ENCODE measurements around the gene PNKD. TPM values are rescaled to one million over a fixed set of nuclear protein-coding genes. Genes with fewer than 3 reads are reported as not detected.
A peak's percentile ranks its signal among the peaks of the same experiment; 100 is the strongest.

Gene PNKD
- total and polyA plus RNA-seq, 3 donors from 2014 or later: 79.3 to 90.7 (median 84.2) TPM

DNA sequence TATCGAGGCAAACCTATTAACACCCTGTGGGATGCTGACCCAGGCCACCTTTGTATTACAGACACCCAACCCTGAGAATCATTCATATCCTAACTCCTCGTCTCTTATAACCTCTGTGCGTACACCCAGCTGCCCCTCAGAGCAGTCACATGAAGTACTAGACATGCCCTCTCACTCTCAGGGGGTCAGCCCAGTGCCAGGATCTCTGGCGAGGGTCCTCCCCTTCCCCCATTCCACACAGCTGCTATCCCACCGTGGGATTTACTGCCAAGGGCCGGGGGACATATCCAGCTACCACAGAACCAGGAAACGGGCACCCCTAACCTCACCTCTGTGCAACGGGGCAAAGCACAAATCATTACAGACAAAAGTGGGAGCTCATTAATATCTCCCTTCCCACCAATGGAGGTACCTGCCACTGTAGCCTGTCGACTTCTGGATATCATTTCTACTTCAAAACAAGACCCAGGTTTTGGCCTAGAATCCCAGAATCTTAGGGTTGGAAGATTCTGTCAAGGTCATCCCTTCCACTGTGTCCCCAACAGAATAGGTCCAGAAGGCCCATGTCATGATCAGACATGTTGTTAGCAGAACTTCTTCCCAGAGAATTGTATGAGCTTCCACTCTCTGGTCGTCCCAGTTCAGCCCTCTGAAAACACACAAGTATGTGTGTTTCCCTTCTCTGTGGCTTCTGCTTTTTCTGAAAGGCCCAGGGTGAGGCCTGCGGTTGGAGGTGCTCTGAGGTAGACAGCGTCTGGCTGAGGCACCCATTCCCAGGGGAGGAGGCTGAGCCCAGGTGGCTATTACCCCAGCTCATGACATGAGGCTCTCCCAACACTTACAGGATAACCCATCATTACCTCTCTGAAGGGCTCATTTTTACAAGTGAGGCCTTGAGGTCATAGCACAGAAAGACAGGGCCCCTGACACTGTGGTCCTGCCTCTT lies 20.3 kb downstream of the PNKD start:
- intact Hi-C loops (cut with DNase I; ENCODE audit: low total_unique reads): loop anchor here (5.0 kb wide), 1 partner anchor 107 kb away; the partner anchor contains the start of gene CTDSP1
- peak overlapping the region in 1 of 2 donors; percentile 98 for H3K4me3 ChIP-seq
- no peaks in the 10 kb centered on the region for H3K27me3 ChIP-seq
- H3K9me3 ChIP-seq: no peaks in the 10 kb centered on the region
- no peaks in the 10 kb centered on the region for H3K36me3 ChIP-seq (ENCODE audit: low read depth, missing control alignments)
- H3K27ac ChIP-seq: peak overlapping the region; percentile 88 to 96
- WGBS, 2 donors: 52 to 54% methylated on average over 11 to 12 of the region's 12 CpGs
- TF ChIP-seq POLR2A (IDR thresholded peaks at IDR 0.05) (no peak), CTCF (IDR thresholded peaks at IDR 0.05) (no peak)
- H3K4me1 ChIP-seq: peaks cover 55% of the 10 kb centered on the region
- no peak for DNase-seq

- TF ChIP-seq POLR2A (IDR thresholded peaks at IDR 0.05) (no peak), CTCF (IDR thresholded peaks at IDR 0.05) (no peak)
- WGBS, 2 donors: 25 to 27% methylated on average over 12 of the region's 12 CpGs
Measured at GRCh38 chr2:218291318-218292047, 21.2 kb downstream of the PNKD start.

GRCh38 chr2:218292048-218293014 lies 22.0 kb downstream of the PNKD start, which contains the start of gene TMBIM1:
TMBIM1 (minus strand) TSS chr2:218292503; CDS start chr2:218282141, 10,362 bp downstream.
- Histone ChIP-seq H3K36me3 (ENCODE audit: low read depth, missing control alignments) (no peaks in the 10 kb centered on the region), H3K4me3 (peak within 1 kb of the TSS; percentile 81 to 98), H3K27ac (peak within 1 kb of the TSS; percentile 88 to 96), H3K27me3 (no peaks in the 10 kb centered on the region), H3K4me1 (peaks cover 38% of the 10 kb centered on the region), H3K9me3 (no peaks in the 10 kb centered on the region)
- 4 to 20% methylated on average over 9 to 47 of the region's 63 CpGs for WGBS, 2 donors
- TF ChIP-seq POLR2A (IDR thresholded peaks at IDR 0.05): peak; percentile 62
- TF ChIP-seq CTCF (IDR thresholded peaks at IDR 0.05): peak; percentile 87 to 93 (median 90)
- peak; percentile 85 for DNase-seq
- intact Hi-C loops (cut with DNase I; ENCODE audit: low total_unique reads): loop anchor here (5.0 kb wide), 1 partner anchor 105 kb away; the partner anchor contains the start of gene CTDSP1

More at GRCh38 chr2:218291318-218292047, 21.2 kb downstream of the PNKD start:
- DNase-seq: no peak
- H3K4me3 ChIP-seq: peak overlapping the region; percentile 81 to 98
- H3K36me3 ChIP-seq (ENCODE audit: low read depth, missing control alignments): no peaks in the 10 kb centered on the region
- peak overlapping the region; percentile 88 to 96 for H3K27ac ChIP-seq
- no peaks in the 10 kb centered on the region for H3K9me3 ChIP-seq
- H3K4me1 ChIP-seq: peaks cover 46% of the 10 kb centered on the region
- no peaks in the 10 kb centered on the region for H3K27me3 ChIP-seq
- intact Hi-C loops (cut with DNase I; ENCODE audit: low total_unique reads): loop anchor here (5.0 kb wide), 1 partner anchor 106 kb away; the partner anchor contains the start of gene CTDSP1
